RWPE2 (cell line): Measurements from ENCODE around the gene PXMP4.

ENCODE experiments used
- ATAC-seq: fragments of 200-7000 bp; cut with Tn5 transposase; 3 replicates; pipeline ENCODE4 v1.9.1; 2021; ENCODE audit warnings: low read depth
- DNase-seq: peaks from one replicate; pipeline ENCODE4 v3.0.0-alpha.2; 2020; ENCODE audit warnings: low spot score
- H3K27ac ChIP-seq: fragments of 450-650 bp; 2 replicates; pipeline ENCODE4 v1.5.1; 2017; ENCODE audit warnings: mild to moderate bottlenecking; ENCODE audit not compliant: poor library complexity, severe bottlenecking
- H3K27me3 ChIP-seq: fragments of 250-450 bp; sonication (Bioruptor Pico); 2 replicates; pipeline ENCODE4 v1.5.1; 2021; ENCODE audit warnings: mild to moderate bottlenecking, moderate library complexity; ENCODE audit not compliant: insufficient read depth, poor library complexity, severe bottlenecking
- H3K36me3 ChIP-seq: fragments of 250-450 bp; sonication (Bioruptor Pico); 2 replicates; pipeline ENCODE4 v1.5.1; 2020; ENCODE audit warnings: low read depth, mild to moderate bottlenecking, moderate library complexity
- H3K4me1 ChIP-seq: fragments of 250-450 bp; sonication (Bioruptor Pico); 2 replicates; pipeline ENCODE4 v1.5.1; 2021; ENCODE audit warnings: mild to moderate bottlenecking, moderate library complexity; ENCODE audit not compliant: insufficient read depth, poor library complexity, severe bottlenecking
- H3K4me3 ChIP-seq: fragments of 250-450 bp; sonication (Bioruptor Pico); 2 replicates; pipeline ENCODE4 v1.5.1; 2021; ENCODE audit warnings: mild to moderate bottlenecking, moderate library complexity; ENCODE audit not compliant: severe bottlenecking
- H3K9me3 ChIP-seq: fragments of 250-450 bp; sonication (Bioruptor Pico); 2 replicates; pipeline ENCODE4 v1.5.1; 2021; ENCODE audit warnings: mild to moderate bottlenecking, moderate library complexity; ENCODE audit not compliant: severe bottlenecking
- CTCF ChIP-seq: fragments of 450-650 bp; IDR thresholded peaks from one replicate; pipeline ENCODE4 v1.5.1; 2017; ENCODE audit warnings: mild to moderate bottlenecking, moderate library complexity; ENCODE audit not compliant: poor library complexity, severe bottlenecking

Gene PXMP4

GRCh38 chr20:33686100-33686983, 33.8 kb downstream of the PXMP4 start, which contains the start of gene E2F1:
TSS of gene E2F1 (minus strand) at chr20:33686385. CDS start at chr20:33686264, 121 bp downstream.
- H3K27ac ChIP-seq, result peak within 1 kb of the TSS; percentile 67
- TF ChIP-seq CTCF, result peak; percentile 58
- H3K4me3 ChIP-seq, result peak within 1 kb of the TSS; percentile 93
- no peaks in the 10 kb centered on the region for H3K27me3 ChIP-seq
- H3K4me1 ChIP-seq, result peaks cover 12% of the 10 kb centered on the region
- H3K36me3 ChIP-seq, result peaks cover 20% of the 10 kb centered on the region
- ATAC-seq (peak; percentile 94), DNase-seq (peak; percentile 100)
- no peaks in the 10 kb centered on the region for H3K9me3 ChIP-seq

GRCh38 chr20:33685328-33686099, 34.6 kb downstream of the PXMP4 start:
- peak; percentile 37 for ATAC-seq
- Histone ChIP-seq H3K4me3 (peak overlapping the region; percentile 93), H3K27me3 (no peaks in the 10 kb centered on the region), H3K4me1 (peaks cover 12% of the 10 kb centered on the region), H3K27ac (peak overlapping the region; percentile 67), H3K9me3 (no peaks in the 10 kb centered on the region), H3K36me3 (peaks cover 28% of the 10 kb centered on the region)
- peak; percentile 43 for TF ChIP-seq CTCF
- peak; percentile 86 for DNase-seq

- H3K9me3 ChIP-seq, result no peaks in the 10 kb centered on the region
- H3K4me1 ChIP-seq, result peaks cover 12% of the 10 kb centered on the region
- H3K36me3 ChIP-seq, result peaks cover 36% of the 10 kb centered on the region
- ATAC-seq (0 out of 3 replicates have a peak, but pooled peaks have one; percentile 0), DNase-seq (no peak)
- no peaks in the 10 kb centered on the region for H3K27me3 ChIP-seq
- H3K4me3 ChIP-seq, result peak overlapping the region; percentile 93
- TF ChIP-seq CTCF, result no peak
- H3K27ac ChIP-seq, result peak overlapping the region; percentile 67
Measured at GRCh38 chr20:33684533-33685327, 35.4 kb downstream of the PXMP4 start.

GRCh38 chr20:33681728-33682353, 38.3 kb downstream of the PXMP4 start:
- Histone ChIP-seq H3K36me3 (peaks cover 64% of the 10 kb centered on the region), H3K27me3 (no peaks in the 10 kb centered on the region), H3K4me3 (no peak overlapping the region), H3K9me3 (no peaks in the 10 kb centered on the region), H3K27ac (no peak overlapping the region), H3K4me1 (peaks cover 12% of the 10 kb centered on the region)
- no peak for TF ChIP-seq CTCF
- DNase-seq (peak; percentile 84), ATAC-seq (no peak)
